ENCODE measurements around the gene BMPR2. TPM values are rescaled to one million over a fixed set of nuclear protein-coding genes. Genes with fewer than 3 reads are reported as not detected.

Gene BMPR2
- total RNA-seq, 1 experiment from 2014 or later = 12.8 TPM

- TF ChIP-seq REST (IDR thresholded peaks at IDR 0.05; ENCODE audit: low read depth) (no peak), RAD21 (IDR thresholded peaks at IDR 0.05; ENCODE audit: low read depth) (no peak), SP1 (IDR thresholded peaks at IDR 0.05; ENCODE audit: low read depth) (no peak), TCF7L2 (IDR thresholded peaks at IDR 0.05; ENCODE audit: borderline replicate concordance, extremely low read depth, insufficient read depth, insufficient read length) (no peak), FOSL1 (IDR thresholded peaks at IDR 0.05; ENCODE audit: low read depth) (no peak), CBX3 (IDR thresholded peaks at IDR 0.05; ENCODE audit: low read depth) (no peak)
Measured at GRCh38 chr2:202339071-202339870, 36.9 kb upstream of the BMPR2 start (continued).

DNA sequence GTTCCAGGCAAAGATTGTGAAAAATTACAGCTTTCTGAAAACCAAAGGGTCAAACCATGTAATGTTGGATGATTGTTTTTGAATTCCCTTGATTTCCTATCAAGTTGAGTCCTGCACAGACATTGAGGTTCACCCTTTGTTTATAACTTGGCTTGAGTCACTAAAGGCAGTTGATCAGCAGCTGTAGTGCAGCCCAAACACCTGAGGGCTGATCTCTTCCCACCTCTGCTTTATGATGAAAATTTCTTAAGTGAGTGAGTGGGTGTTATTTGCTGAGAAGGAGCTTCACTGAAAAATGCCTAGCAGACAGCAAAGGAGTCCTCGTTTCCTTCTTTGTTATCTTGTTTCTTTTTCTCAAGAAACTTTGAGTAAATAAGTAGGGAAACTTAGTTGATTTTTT is 31.9 kb upstream of the BMPR2 start:
- no peak overlapping the region for H3K4me3 ChIP-seq (replicated peaks in 1 of 2; ENCODE audit: low read depth in 1 of 2, low read length in 2 of 2)
- H2AFZ ChIP-seq (ENCODE audit: low read depth, low read length, poor library complexity, severe bottlenecking) = no peak overlapping the region
- H3K27ac ChIP-seq (ENCODE audit: low read depth, low read length) = no peak overlapping the region
- ChIA-PET RAD21 (ENCODE audit: low non-redundant PET in 1 of 2, low total read pairs in 2 of 2, uncharacterized antibody in 2 of 2, unreplicated experiment in 2 of 2) (no interaction called here), POLR2A (no interaction called here), CTCF (no interaction called here)
- no TSS peak for BruUV-seq (replicated peaks)
- H3K9me2 ChIP-seq (ENCODE audit: insufficient read depth) = no peaks in the 10 kb centered on the region
- H3K4me1 ChIP-seq (ENCODE audit: control insufficient read depth in 1 of 2, insufficient read depth in 2 of 2, low read length in 2 of 2) = no peaks in the 10 kb centered on the region
- H3K9ac ChIP-seq (ENCODE audit: low read length) = no peak overlapping the region
- H3K79me2 ChIP-seq (ENCODE audit: insufficient read depth, low read length) = no peaks in the 10 kb centered on the region
- H3K36me3 ChIP-seq (ENCODE audit: control insufficient read depth in 1 of 2, insufficient read depth in 2 of 2, low read length in 2 of 2) = no peaks in the 10 kb centered on the region
- no peaks in the 10 kb centered on the region for H3K9me3 ChIP-seq (ENCODE audit: control insufficient read depth in 1 of 2, insufficient read depth in 1 of 2, low read depth in 1 of 2, low read length in 2 of 2)
- H3K4me2 ChIP-seq (ENCODE audit: low read length) = no peak overlapping the region
- no peaks in the 10 kb centered on the region for H4K20me1 ChIP-seq (ENCODE audit: insufficient read depth)
- intact Hi-C loops (cut with micrococcal nuclease) = no loop called here
- DNase-seq (ENCODE audit: low read depth, low spot score) (no peak), ATAC-seq (no peak)
- H3K27me3 ChIP-seq (ENCODE audit: insufficient read depth, low read length) = no peaks in the 10 kb centered on the region
- no peak for TF ChIP-seq SIN3A (IDR thresholded peaks at IDR 0.05; ENCODE audit: low read depth)
- no peak for TF ChIP-seq JUND (IDR thresholded peaks at IDR 0.05)
- no peak for TF ChIP-seq FOSL1 (IDR thresholded peaks at IDR 0.05; ENCODE audit: low read depth)
- no peak for TF ChIP-seq ZFX (IDR thresholded peaks at IDR 0.05)
- no peak for TF ChIP-seq CEBPB (IDR thresholded peaks at IDR 0.05; ENCODE audit: low read depth)
- TF ChIP-seq REST (IDR thresholded peaks at IDR 0.05; ENCODE audit: low read depth) = no peak
- no peak for TF ChIP-seq POLR2A (IDR thresholded peaks at IDR 0.05; ENCODE audit: borderline replicate concordance, extremely low read depth, insufficient read depth, insufficient read length)
- no peak for TF ChIP-seq ZNF274 (IDR thresholded peaks at IDR 0.05; ENCODE audit: low read depth, low read length)
- TF ChIP-seq YY1 (IDR thresholded peaks at IDR 0.05; ENCODE audit: extremely low read depth, insufficient replicate concordance, low read depth, low read length) = no peak

Data from HCT116 (cell line).